Thymus (tissue), 11 donors: ENCODE data around the gene ATP2A3. TPM values are rescaled to one million over a fixed set of nuclear protein-coding genes. Genes with fewer than 3 reads are reported as not detected.

Experiments used
- DNase-seq, 9 donors: peaks; one replicate each; pipeline ENCODE4 v3.0.0-alpha.2; 2013; ENCODE audit warnings: low spot score in 9 of 9, low read depth in 6 of 9, missing footprints in 1 of 9
- H3K27ac ChIP-seq, 2 donors: one replicate each; pipeline ENCODE4 v1.5.1; 2013; ENCODE audit warnings: control low read depth in 1 of 2, low read depth in 1 of 2, low read length in 1 of 2, mild to moderate bottlenecking in 1 of 2, moderate library complexity in 1 of 2
- H3K27me3 ChIP-seq, 2 donors: one replicate each; pipeline ENCODE4 v1.5.1; 2013; ENCODE audit warnings: low read length in 1 of 2; ENCODE audit not compliant: control insufficient read depth in 2 of 2, insufficient read depth in 1 of 2
- H3K36me3 ChIP-seq, 2 donors: one replicate each; pipeline ENCODE4 v1.5.1; 2013; ENCODE audit warnings: low read length in 1 of 2, mild to moderate bottlenecking in 1 of 2, moderate library complexity in 1 of 2; ENCODE audit not compliant: control insufficient read depth in 2 of 2, insufficient read depth in 2 of 2
- H3K4me1 ChIP-seq, 2 donors: one replicate each; pipeline ENCODE4 v1.5.1; 2013; ENCODE audit warnings: low read length in 2 of 2; ENCODE audit not compliant: control insufficient read depth in 2 of 2, insufficient read depth in 2 of 2
- H3K4me3 ChIP-seq, 2 donors: one replicate each; pipeline ENCODE4 v1.5.1; 2013; ENCODE audit warnings: low read length in 2 of 2, control low read depth in 1 of 2, mild to moderate bottlenecking in 1 of 2
- H3K9me3 ChIP-seq, 2 donors: one replicate each; pipeline ENCODE4 v1.5.1; 2013; ENCODE audit warnings: low read length in 1 of 2, mild to moderate bottlenecking in 1 of 2; ENCODE audit not compliant: control insufficient read depth in 2 of 2, insufficient read depth in 1 of 2
- WGBS: extraction: QIAGEN DNeasy Blood & Tissue Kit; methylation state at CpG from one replicate; pipeline ENCODE4 v1.1.7; 2013; 5-methylcytosine and 5-hydroxymethylcytosine counted together
- polyA plus RNA-seq: library from polyadenylated mRNA; stranded (reverse); fragments of 200-250 nt; gene quantifications from one replicate; pipeline ENCODE4 v1.2.3, GENCODE V29; 2013
- total RNA-seq: library from RNA; stranded (reverse); fragments of 120-200 nt; gene quantifications from one replicate; pipeline ENCODE4 v1.2.4, GENCODE V29; 2013
- donor health status: healthy.

The ATP2A3 gene
- total and polyA plus RNA-seq, 2 donors = 52.9 to 116 TPM

- no peak overlapping the region for H3K4me3 ChIP-seq
- DNase-seq = no peak
- peaks cover 0 to 6% of the 10 kb centered on the region in 2 donors for H3K4me1 ChIP-seq
- whole genome bisulfite sequencing = 97% methylated on average over 18 of the region's 18 CpGs
- peaks cover 47 to 48% of the 10 kb centered on the region in 2 donors for H3K36me3 ChIP-seq
- no peaks in the 10 kb centered on the region for H3K27me3 ChIP-seq
- H3K27ac ChIP-seq = no peak overlapping the region
- no peaks in the 10 kb centered on the region for H3K9me3 ChIP-seq
These were observed 40.6 kb downstream of the ATP2A3 start for GRCh38 chr17:3923466-3924190.

- Histone ChIP-seq H3K36me3 (peaks cover 39% of the 10 kb centered on the region in 2 donors), H3K27me3 (no peaks in the 10 kb centered on the region), H3K9me3 (no peaks in the 10 kb centered on the region), H3K27ac (no peak overlapping the region), H3K4me3 (no peak overlapping the region), H3K4me1 (peaks cover under 1 to 10% of the 10 kb centered on the region in 2 donors)
- no peak for DNase-seq
- 91% methylated on average over 7 of the region's 7 CpGs for WGBS
These were observed 41.5 kb downstream of the ATP2A3 start for GRCh38 chr17:3922765-3923164.

DNA sequence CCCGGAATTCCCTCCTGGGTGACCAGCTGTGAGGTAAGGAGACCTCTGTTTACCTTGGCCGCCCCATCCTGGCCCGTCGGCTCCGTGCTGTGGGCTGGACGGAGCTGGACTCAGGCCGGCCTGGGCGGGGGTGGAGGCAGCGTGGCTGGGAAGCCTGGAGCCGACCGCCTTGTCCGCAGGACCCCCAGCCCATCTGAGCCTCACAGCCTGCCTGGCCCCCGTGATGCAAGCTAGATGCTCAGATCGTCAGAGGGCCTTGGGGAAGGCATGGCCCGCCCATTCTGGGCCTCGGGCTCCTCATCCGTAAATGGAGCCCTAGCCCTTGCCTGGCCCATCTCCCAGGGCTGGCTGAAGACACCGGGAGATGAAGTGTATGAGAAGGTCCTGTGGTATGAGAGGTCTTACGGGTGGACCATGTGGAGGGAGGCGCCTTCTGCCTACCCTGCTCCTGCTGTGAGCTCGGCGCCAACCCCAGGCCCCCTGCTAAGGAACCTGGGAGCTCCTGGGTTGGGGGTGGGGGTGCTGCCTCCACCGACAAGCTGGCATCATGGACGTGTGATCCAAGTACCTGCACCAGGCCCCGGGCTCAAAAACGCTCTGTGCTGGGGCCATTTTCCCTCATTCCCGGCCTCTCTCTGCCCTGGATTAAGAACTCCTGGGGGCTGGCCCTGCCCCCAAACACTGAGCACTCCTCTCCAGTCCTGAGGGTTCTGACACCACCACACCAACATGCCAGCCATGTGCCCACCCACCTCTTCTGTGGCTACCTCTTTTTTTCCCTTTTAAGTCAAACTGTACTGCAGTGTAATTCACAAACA lies 42.5 kb downstream of the ATP2A3 start:
- no peaks in the 10 kb centered on the region for H3K27me3 ChIP-seq
- peaks cover 11 to 21% of the 10 kb centered on the region in 2 donors for H3K4me1 ChIP-seq
- no peak for DNase-seq
- 92% methylated on average over 27 of the region's 27 CpGs for WGBS
- H3K27ac ChIP-seq = no peak overlapping the region
- H3K4me3 ChIP-seq = no peak overlapping the region
- peaks cover 0 to 7% of the 10 kb centered on the region in 2 donors for H3K9me3 ChIP-seq
- peaks cover 28 to 29% of the 10 kb centered on the region in 2 donors for H3K36me3 ChIP-seq

GRCh38 chr17:3921006-3921405 lies 43.2 kb downstream of the ATP2A3 start:
- H3K27ac ChIP-seq = no peak overlapping the region
- peaks cover 18 to 28% of the 10 kb centered on the region in 2 donors for H3K4me1 ChIP-seq
- peaks cover 21 to 25% of the 10 kb centered on the region in 2 donors for H3K36me3 ChIP-seq
- peaks cover 0 to 8% of the 10 kb centered on the region in 2 donors for H3K9me3 ChIP-seq
- DNase-seq = no peak
- no peak overlapping the region for H3K4me3 ChIP-seq
- 95% methylated on average over 16 of the region's 16 CpGs for WGBS
- H3K27me3 ChIP-seq = no peaks in the 10 kb centered on the region

DNA sequence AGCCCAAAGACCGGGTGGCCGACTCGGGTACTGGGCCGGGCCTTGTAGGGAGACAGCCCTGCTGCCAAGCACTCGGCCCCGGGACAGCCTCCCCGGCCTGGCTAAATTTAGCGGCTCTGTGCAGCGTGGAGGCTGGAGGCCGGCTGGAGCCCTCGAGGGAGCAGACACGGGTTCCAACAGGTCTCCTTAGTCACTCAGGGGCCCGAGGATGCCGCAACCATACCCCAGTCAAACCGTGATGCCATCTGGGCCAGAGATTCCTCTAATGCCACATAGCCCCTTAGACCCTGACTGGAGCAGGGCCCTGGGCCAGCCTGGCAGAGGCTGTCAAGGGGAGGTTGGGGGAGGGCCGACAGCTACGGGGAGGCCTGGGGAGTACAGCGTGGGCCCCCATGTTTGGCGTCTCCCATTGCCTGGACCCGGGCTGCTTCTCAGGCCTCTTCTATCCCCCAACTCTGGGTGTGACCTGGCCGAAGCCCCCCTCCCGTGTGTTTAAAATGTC lies 45.1 kb downstream of the ATP2A3 start:
- peaks cover 0 to 8% of the 10 kb centered on the region in 2 donors for H3K9me3 ChIP-seq
- DNase-seq = no peak
- 98% methylated on average over 22 of the region's 22 CpGs for WGBS
- H3K27ac ChIP-seq = no peak overlapping the region
- H3K36me3 ChIP-seq = peaks cover 3 to 6% of the 10 kb centered on the region in 2 donors
- peaks cover 36 to 46% of the 10 kb centered on the region in 2 donors for H3K4me1 ChIP-seq
- no peaks in the 10 kb centered on the region for H3K27me3 ChIP-seq
- no peak overlapping the region for H3K4me3 ChIP-seq

GRCh38 chr17:3918372-3919122 lies 45.7 kb downstream of the ATP2A3 start:
- Histone ChIP-seq H3K4me1 (peaks cover 43 to 53% of the 10 kb centered on the region in 2 donors), H3K27ac (no peak overlapping the region), H3K4me3 (no peak overlapping the region), H3K9me3 (peaks cover 0 to 8% of the 10 kb centered on the region in 2 donors), H3K27me3 (no peaks in the 10 kb centered on the region), H3K36me3 (peaks cover 0 to under 1% of the 10 kb centered on the region in 2 donors)
- no peak for DNase-seq
- WGBS = 87% methylated on average over 8 of the region's 8 CpGs

DNA sequence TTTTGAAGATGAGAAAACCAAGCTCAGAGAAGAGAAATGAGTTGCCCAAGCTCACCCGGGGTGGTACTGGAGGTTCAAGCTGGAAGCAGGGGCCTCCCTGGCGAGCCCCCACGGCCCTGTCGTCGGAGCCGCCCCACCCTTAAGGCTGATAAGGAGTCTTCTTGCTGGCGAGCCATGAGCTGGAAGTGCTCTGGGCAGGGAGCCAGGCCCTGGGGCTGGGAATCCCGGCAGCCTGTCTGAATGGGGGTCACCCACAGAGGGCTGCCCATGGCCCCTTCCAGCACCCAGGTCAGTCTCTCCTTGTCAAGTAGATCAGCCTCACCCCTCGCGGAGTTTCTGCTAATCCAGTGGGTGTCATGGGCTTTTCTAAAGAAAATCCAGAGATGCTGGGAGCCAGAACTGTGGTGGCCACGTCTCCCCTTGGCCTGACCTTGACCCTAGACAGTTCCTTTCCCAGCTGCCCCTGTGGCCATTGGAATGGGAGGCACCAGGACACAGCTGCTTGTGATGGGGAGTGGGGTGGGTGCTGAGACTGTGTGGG lies 46.8 kb downstream of the ATP2A3 start:
- DNase-seq = no peak
- H3K27ac ChIP-seq = peak overlapping the region in 1 of 2 donors; percentile 4
- no peaks in the 10 kb centered on the region for H3K36me3 ChIP-seq
- peaks cover 44 to 56% of the 10 kb centered on the region in 2 donors for H3K4me1 ChIP-seq
- no peaks in the 10 kb centered on the region for H3K27me3 ChIP-seq
- H3K4me3 ChIP-seq = no peak overlapping the region
- peaks cover 0 to 8% of the 10 kb centered on the region in 2 donors for H3K9me3 ChIP-seq
- 41% methylated on average over 11 of the region's 11 CpGs for WGBS

DNA sequence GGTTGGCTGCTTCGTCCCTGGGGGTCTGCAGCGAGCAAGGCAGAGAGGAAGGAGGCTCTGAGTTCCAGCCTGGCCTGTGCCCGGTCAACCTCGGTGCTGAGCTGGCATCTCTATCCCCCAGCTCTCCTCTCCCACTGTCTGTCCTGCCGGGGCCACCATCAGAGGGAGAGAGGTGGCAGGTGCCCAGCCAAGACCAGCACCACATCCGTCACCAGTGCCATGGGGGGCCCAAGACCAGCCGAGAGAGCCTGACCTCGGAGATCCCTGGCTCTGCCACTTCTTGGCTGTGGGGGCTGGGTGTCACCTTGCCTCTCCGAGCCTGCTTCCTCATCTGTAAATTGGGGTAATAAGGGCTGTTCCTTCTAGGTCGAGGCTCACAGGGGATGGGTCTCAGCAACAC lies 47.4 kb downstream of the ATP2A3 start:
- H3K36me3 ChIP-seq = no peaks in the 10 kb centered on the region
- H3K9me3 ChIP-seq = peaks cover 0 to 11% of the 10 kb centered on the region in 2 donors
- peaks cover 44 to 61% of the 10 kb centered on the region in 2 donors for H3K4me1 ChIP-seq
- no peaks in the 10 kb centered on the region for H3K27me3 ChIP-seq
- DNase-seq = peak in 1 of 9 donors; percentile 36
- 13% methylated on average over 10 of the region's 10 CpGs for WGBS
- H3K4me3 ChIP-seq = peak overlapping the region in 1 of 2 donors; percentile 8
- H3K27ac ChIP-seq = peak overlapping the region in 1 of 2 donors; percentile 14
